WTC11 (cell line): ENCODE results near the gene TMEM72. TPM values are rescaled to one million over a fixed set of nuclear protein-coding genes. Genes with fewer than 3 reads are reported as not detected.

Source experiments
- ATAC-seq: fragments of 200-7000 bp; cut with Tn5 transposase; 2 replicates; pipeline ENCODE4 v1.10.0; 2021; ENCODE audit warnings: mild to moderate bottlenecking, moderate library complexity
- CTCF ChIA-PET: fragments of 300-600 bp; sonication (Branson Sonifier 250); formaldehyde crosslinking; loops from one replicate; lab custom pipeline; 2021; ENCODE audit warnings: antibody characterized with exemption; lab: Charles Lee
- POLR2A ChIA-PET: fragments of 350-600 bp; sonication (Branson Sonifier 250); formaldehyde crosslinking; loops from one replicate; lab custom pipeline; 2021; ENCODE audit warnings: antibody characterized with exemption; lab: Charles Lee
- DNase-seq: peaks from one replicate; pipeline ENCODE4 v3.0.0; 2021; ENCODE audit warnings: low spot score
- H3K27ac Mint-ChIP-seq: 2 replicates; pipeline ENCODE4 v1.8.0; 2021; ENCODE audit warnings: mixed read lengths
- H3K27me3 Mint-ChIP-seq: 2 replicates; pipeline ENCODE4 v1.8.0; 2021; ENCODE audit warnings: low read depth, mild to moderate bottlenecking, moderate library complexity, mixed read lengths
- H3K36me3 Mint-ChIP-seq: 2 replicates; pipeline ENCODE4 v1.8.0; 2021; ENCODE audit warnings: mixed read lengths
- H3K4me1 Mint-ChIP-seq: 2 replicates; pipeline ENCODE4 v1.8.0; 2022; ENCODE audit warnings: mixed read lengths
- H3K4me3 Mint-ChIP-seq: 2 replicates; pipeline ENCODE4 v1.8.0; 2021; ENCODE audit warnings: mild to moderate bottlenecking, moderate library complexity, mixed read lengths
- H3K9me3 Mint-ChIP-seq: 2 replicates; pipeline ENCODE4 v1.8.0; 2021; ENCODE audit warnings: mixed read lengths
- CDX4 ChIP-seq: fragments of 250-450 bp; sonication (Bioruptor Pico); IDR thresholded peaks from 2 replicates; pipeline ENCODE4 v1.9.0; 2021; ENCODE audit warnings: moderate library complexity, mild to moderate bottlenecking, inconsistent platforms, borderline replicate concordance
- CREM ChIP-seq: sonication (generic); formaldehyde crosslinking; IDR thresholded peaks from 2 replicates; pipeline ENCODE4 v1.8.1; 2022; ENCODE audit warnings: mild to moderate bottlenecking, missing genetic modification reagents, moderate library complexity
- FOXP1 ChIP-seq: sonication (generic); formaldehyde crosslinking; IDR thresholded peaks from 2 replicates; pipeline ENCODE4 v1.8.0; 2022; ENCODE audit warnings: missing genetic modification reagents, mild to moderate bottlenecking, moderate library complexity, borderline replicate concordance
- HMGA2 ChIP-seq: fragments of 250-450 bp; sonication (Bioruptor Pico); IDR thresholded peaks from 2 replicates; pipeline ENCODE4 v1.4.0; 2021; ENCODE audit warnings: mild to moderate bottlenecking, moderate library complexity
- IRF1 ChIP-seq: sonication (generic); formaldehyde crosslinking; IDR thresholded peaks from 2 replicates; pipeline ENCODE4 v1.8.0; 2023; ENCODE audit warnings: missing genetic modification reagents
- IRF2 ChIP-seq: sonication (generic); formaldehyde crosslinking; IDR thresholded peaks from 2 replicates; pipeline ENCODE4 v1.8.0; 2022; ENCODE audit warnings: low read depth, missing genetic modification reagents, borderline replicate concordance
- SMAD3 ChIP-seq: sonication (generic); formaldehyde crosslinking; IDR thresholded peaks from 2 replicates; pipeline ENCODE4 v1.8.0; 2022; ENCODE audit warnings: missing genetic modification reagents, mild to moderate bottlenecking, borderline replicate concordance
- TCF7 ChIP-seq: sonication (generic); formaldehyde crosslinking; IDR thresholded peaks from 2 replicates; pipeline ENCODE4 v1.8.0; 2022; ENCODE audit warnings: mild to moderate bottlenecking, low read depth, missing genetic modification reagents, moderate library complexity
- ZNF281 ChIP-seq: sonication (generic); formaldehyde crosslinking; IDR thresholded peaks from 2 replicates; pipeline ENCODE4 v1.8.0; 2023; ENCODE audit warnings: mild to moderate bottlenecking, missing genetic modification reagents
- total RNA-seq: library from RNA; stranded (reverse); gene quantifications from 3 replicates; pipeline ENCODE4 v1.2.3, GENCODE V29; 2021
- TF ChIP-seq, protein P1 (sequence below): sonication (generic); formaldehyde crosslinking; IDR thresholded peaks from 2 replicates; pipeline ENCODE4 v1.8.1; 2023; ENCODE audit warnings: mild to moderate bottlenecking, missing genetic modification reagents
- TF ChIP-seq, protein P2 (sequence below): sonication (generic); formaldehyde crosslinking; conservative IDR thresholded peaks from 2 replicates; pipeline ENCODE4 v1.8.1; 2023; ENCODE audit warnings: mild to moderate bottlenecking, low read depth, missing genetic modification reagents, moderate library complexity

The TMEM72 gene
- total RNA-seq, 1 experiment from 2014 or later: not detected

GRCh38 chr10:44948642-44949041 lies 37.5 kb downstream of the TMEM72 start (continued):
- TF ChIP-seq, protein P1, sequence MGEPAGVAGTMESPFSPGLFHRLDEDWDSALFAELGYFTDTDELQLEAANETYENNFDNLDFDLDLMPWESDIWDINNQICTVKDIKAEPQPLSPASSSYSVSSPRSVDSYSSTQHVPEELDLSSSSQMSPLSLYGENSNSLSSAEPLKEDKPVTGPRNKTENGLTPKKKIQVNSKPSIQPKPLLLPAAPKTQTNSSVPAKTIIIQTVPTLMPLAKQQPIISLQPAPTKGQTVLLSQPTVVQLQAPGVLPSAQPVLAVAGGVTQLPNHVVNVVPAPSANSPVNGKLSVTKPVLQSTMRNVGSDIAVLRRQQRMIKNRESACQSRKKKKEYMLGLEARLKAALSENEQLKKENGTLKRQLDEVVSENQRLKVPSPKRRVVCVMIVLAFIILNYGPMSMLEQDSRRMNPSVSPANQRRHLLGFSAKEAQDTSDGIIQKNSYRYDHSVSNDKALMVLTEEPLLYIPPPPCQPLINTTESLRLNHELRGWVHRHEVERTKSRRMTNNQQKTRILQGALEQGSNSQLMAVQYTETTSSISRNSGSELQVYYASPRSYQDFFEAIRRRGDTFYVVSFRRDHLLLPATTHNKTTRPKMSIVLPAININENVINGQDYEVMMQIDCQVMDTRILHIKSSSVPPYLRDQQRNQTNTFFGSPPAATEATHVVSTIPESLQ: no peak
- TF ChIP-seq ZNF281 (no peak), CDX4 (CRISPR knock-in tag) (no peak), IRF1 (CRISPR knock-in tag) (no peak), FOXP1 (CRISPR knock-in tag) (no peak), IRF2 (CRISPR knock-in tag) (no peak), TCF7 (no peak), CREM (no peak)
- TF ChIP-seq, protein P2, sequence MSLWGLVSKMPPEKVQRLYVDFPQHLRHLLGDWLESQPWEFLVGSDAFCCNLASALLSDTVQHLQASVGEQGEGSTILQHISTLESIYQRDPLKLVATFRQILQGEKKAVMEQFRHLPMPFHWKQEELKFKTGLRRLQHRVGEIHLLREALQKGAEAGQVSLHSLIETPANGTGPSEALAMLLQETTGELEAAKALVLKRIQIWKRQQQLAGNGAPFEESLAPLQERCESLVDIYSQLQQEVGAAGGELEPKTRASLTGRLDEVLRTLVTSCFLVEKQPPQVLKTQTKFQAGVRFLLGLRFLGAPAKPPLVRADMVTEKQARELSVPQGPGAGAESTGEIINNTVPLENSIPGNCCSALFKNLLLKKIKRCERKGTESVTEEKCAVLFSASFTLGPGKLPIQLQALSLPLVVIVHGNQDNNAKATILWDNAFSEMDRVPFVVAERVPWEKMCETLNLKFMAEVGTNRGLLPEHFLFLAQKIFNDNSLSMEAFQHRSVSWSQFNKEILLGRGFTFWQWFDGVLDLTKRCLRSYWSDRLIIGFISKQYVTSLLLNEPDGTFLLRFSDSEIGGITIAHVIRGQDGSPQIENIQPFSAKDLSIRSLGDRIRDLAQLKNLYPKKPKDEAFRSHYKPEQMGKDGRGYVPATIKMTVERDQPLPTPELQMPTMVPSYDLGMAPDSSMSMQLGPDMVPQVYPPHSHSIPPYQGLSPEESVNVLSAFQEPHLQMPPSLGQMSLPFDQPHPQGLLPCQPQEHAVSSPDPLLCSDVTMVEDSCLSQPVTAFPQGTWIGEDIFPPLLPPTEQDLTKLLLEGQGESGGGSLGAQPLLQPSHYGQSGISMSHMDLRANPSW: no peak

- peak; percentile 47 for ATAC-seq
- no peak for TF ChIP-seq TCF7
- TF ChIP-seq HMGA2 (CRISPR knock-in tag): no peak
- TF ChIP-seq SMAD3 (CRISPR knock-in tag): no peak
- TF ChIP-seq ZNF281: no peak
- POLR2A ChIA-PET: no interaction called here
- Mint-ChIP-seq H3K27ac (no peak overlapping the region), H3K4me1 (peaks cover 26% of the 10 kb centered on the region), H3K27me3 (no peaks in the 10 kb centered on the region), H3K9me3 (peaks cover 18% of the 10 kb centered on the region), H3K36me3 (peaks cover 9% of the 10 kb centered on the region), H3K4me3 (no peak overlapping the region)
- CTCF ChIA-PET: interaction anchor here (0.6 to 2.8 kb wide), 7 partner anchors 10 to 70 kb away, joined by 3 to 19 read pairs (median 4); partner anchors contain the start of genes DEPP1 and RASSF4
- no peak for DNase-seq
These were observed 38.1 kb downstream of the TMEM72 start for GRCh38 chr10:44949127-44949802.
